Activated CD4-positive, alpha-beta memory T cell treated with anti-CD3 and anti-CD28 coated beads for 36 hours (primary cell): ENCODE data around the gene TCF4. TPM values are rescaled to one million over a fixed set of nuclear protein-coding genes. Genes with fewer than 3 reads are reported as not detected.

Experiments
- CTCF ChIA-PET: fragments of 350-600 bp; sonication (Branson Sonifier 250); formaldehyde crosslinking; loops from one replicate; lab custom pipeline; 2021; ENCODE audit warnings: antibody characterized with exemption, inconsistent platforms; lab: Charles Lee
- POLR2A ChIA-PET: fragments of 350-600 bp; sonication (Branson Sonifier 250); formaldehyde crosslinking; loops from one replicate; lab custom pipeline; 2021; ENCODE audit warnings: antibody characterized with exemption; lab: Charles Lee
- DNase-seq: peaks from one replicate; pipeline ENCODE4 v3.0.0-alpha.2; 2020
- H3K27ac Mint-ChIP-seq: one replicate; pipeline ENCODE4 v1.8.0; 2021; ENCODE audit warnings: mixed read lengths
- H3K27me3 Mint-ChIP-seq: one replicate; pipeline ENCODE4 v1.8.0; 2021; ENCODE audit warnings: mixed read lengths
- H3K36me3 Mint-ChIP-seq: one replicate; pipeline ENCODE4 v1.8.0; 2021; ENCODE audit warnings: mixed read lengths
- H3K4me1 Mint-ChIP-seq: one replicate; pipeline ENCODE4 v1.8.0; 2021; ENCODE audit warnings: low read depth, mixed read lengths
- H3K4me3 Mint-ChIP-seq: one replicate; pipeline ENCODE4 v1.8.0; 2021; ENCODE audit warnings: mild to moderate bottlenecking, mixed read lengths
- H3K9me3 Mint-ChIP-seq: one replicate; pipeline ENCODE4 v1.8.0; 2021; ENCODE audit warnings: mixed read lengths
- intact Hi-C: fragments of 100-400 bp; cut with micrococcal nuclease; formaldehyde crosslinking; loops from one replicate; pipeline ENCODE4 v1.15.1; 2023
- total RNA-seq, 2 experiments: library from RNA; stranded (reverse); gene quantifications; one replicate each; pipeline ENCODE4 v1.2.3, GENCODE V29; 2021

TCF4 gene
- total RNA-seq, 2 experiments from 2014 or later: not detected

DNA sequence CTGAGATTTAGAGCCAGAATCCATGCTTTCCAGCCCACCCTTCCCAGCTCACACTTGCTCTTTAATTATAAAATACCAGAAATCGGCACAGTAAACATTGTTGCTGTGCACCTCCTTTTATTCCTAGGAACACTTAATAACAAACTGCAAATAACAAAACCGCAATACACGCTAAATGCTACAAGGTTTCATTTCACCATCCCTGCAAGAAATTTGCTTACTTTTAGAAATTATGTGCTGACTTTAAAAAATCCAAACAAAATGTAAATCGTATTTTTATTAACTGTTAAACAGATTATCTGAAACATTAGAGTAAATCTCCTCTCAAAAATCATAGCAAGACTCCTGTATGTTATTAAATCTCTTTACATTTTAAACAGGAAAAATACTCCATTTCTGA lies 79.3 kb downstream of the TCF4 start:
- no peaks in the 10 kb centered on the region for H3K9me3 Mint-ChIP-seq
- no peak overlapping the region for H3K4me3 Mint-ChIP-seq
- intact Hi-C loops: no loop called here
- no peaks in the 10 kb centered on the region for H3K27me3 Mint-ChIP-seq
- DNase-seq: no peak
- H3K27ac Mint-ChIP-seq: no peak overlapping the region
- H3K36me3 Mint-ChIP-seq: no peaks in the 10 kb centered on the region
- POLR2A ChIA-PET: no interaction called here
- H3K4me1 Mint-ChIP-seq: no peaks in the 10 kb centered on the region
- CTCF ChIA-PET: no interaction called here

DNA sequence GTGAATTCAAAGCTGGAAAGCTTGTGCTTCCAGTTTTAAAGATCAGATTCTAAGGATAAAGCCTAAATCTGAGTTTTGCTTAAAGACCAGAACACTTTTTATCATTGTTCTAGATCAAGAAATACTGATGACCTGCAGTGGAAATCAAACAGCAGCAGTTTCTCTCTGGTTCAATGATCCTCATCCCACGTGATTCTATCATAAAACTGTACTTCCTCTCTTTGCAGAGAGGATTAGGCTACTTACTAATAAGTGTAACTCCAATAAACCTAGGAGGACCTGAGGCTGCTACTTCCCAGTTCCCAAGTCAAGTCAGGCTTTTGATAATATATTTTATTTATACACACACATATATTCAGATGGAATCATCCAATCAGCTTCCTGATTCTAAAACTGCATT lies 81.9 kb downstream of the TCF4 start:
- Mint-ChIP-seq H3K36me3 (no peaks in the 10 kb centered on the region), H3K27me3 (no peaks in the 10 kb centered on the region), H3K9me3 (no peaks in the 10 kb centered on the region), H3K4me3 (no peak overlapping the region), H3K27ac (no peak overlapping the region), H3K4me1 (no peaks in the 10 kb centered on the region)
- CTCF ChIA-PET: no interaction called here
- intact Hi-C loops: no loop called here
- POLR2A ChIA-PET: no interaction called here
- no peak for DNase-seq

DNA sequence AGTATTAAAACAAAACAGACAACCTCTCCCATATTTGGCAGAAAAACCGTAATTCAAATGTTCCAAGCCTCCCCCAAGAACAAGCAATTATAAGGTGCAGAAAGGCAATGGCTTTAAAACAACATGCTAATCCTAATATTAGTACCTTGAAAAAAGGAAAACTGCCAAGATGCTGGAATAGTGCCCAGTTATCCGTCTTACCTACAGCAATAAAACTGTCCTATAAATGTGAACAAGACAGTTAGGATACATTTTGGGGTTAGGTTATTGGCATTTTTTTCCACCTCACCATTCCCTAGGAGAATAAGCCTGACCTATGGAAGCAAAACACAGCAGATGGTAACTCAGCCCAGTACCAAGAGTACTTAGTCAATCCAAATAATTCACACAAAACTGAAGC lies 83.2 kb downstream of the TCF4 start:
- POLR2A ChIA-PET: no interaction called here
- Mint-ChIP-seq H3K27ac (no peak overlapping the region), H3K4me3 (no peak overlapping the region), H3K27me3 (peaks cover 2% of the 10 kb centered on the region), H3K9me3 (no peaks in the 10 kb centered on the region), H3K36me3 (no peaks in the 10 kb centered on the region), H3K4me1 (no peaks in the 10 kb centered on the region)
- CTCF ChIA-PET: no interaction called here
- no peak for DNase-seq
- intact Hi-C loops: no loop called here

DNA sequence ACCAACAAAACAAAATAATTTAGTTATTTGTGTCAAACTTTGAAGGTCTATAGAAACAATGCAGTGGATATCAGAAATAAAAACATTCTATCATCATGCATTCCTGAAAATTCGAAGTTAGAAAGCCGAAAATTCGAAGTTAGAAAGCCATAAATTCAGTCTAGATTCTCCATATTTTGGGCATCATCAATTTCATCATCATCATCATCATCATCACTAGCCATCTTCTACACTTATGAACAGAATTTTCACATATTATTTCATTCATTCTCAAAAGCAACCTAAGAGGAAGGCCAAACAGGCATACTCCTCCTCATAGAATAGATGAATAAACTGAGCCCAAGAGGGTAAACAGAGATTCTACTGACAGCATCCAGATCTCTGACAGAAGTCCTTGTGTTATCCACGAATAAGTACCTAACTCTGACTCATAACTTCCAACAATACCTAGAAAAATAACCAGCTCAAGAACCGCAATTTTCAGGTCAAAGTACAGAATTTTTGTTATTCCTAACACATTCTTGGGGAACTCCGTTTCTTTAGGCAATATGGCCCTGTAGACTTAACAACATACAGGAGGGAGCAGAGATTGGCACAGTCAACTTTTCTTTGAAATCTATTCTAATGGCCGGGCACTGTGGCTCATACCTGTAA lies 84.7 kb downstream of the TCF4 start:
- ChIA-PET POLR2A (no interaction called here), CTCF (no interaction called here)
- H3K4me3 Mint-ChIP-seq: no peak overlapping the region
- no peaks in the 10 kb centered on the region for H3K4me1 Mint-ChIP-seq
- DNase-seq: no peak
- H3K27ac Mint-ChIP-seq: no peak overlapping the region
- peaks cover 4% of the 10 kb centered on the region for H3K27me3 Mint-ChIP-seq
- intact Hi-C loops: no loop called here
- H3K9me3 Mint-ChIP-seq: no peaks in the 10 kb centered on the region
- no peaks in the 10 kb centered on the region for H3K36me3 Mint-ChIP-seq

- intact Hi-C loops: no loop called here
- ChIA-PET POLR2A (no interaction called here), CTCF (no interaction called here)
- H3K4me3 Mint-ChIP-seq: no peak overlapping the region
- no peak for DNase-seq
- H3K27me3 Mint-ChIP-seq: peaks cover 6% of the 10 kb centered on the region
- H3K27ac Mint-ChIP-seq: no peak overlapping the region
- no peaks in the 10 kb centered on the region for H3K9me3 Mint-ChIP-seq
- H3K36me3 Mint-ChIP-seq: no peaks in the 10 kb centered on the region
- H3K4me1 Mint-ChIP-seq: no peaks in the 10 kb centered on the region
Observed at GRCh38 chr18:55501982-55502710, 85.8 kb downstream of the TCF4 start.

- no peaks in the 10 kb centered on the region for H3K36me3 Mint-ChIP-seq
- intact Hi-C loops: no loop called here
- DNase-seq: no peak
- H3K9me3 Mint-ChIP-seq: no peaks in the 10 kb centered on the region
- ChIA-PET POLR2A (no interaction called here), CTCF (no interaction called here)
- no peak overlapping the region for H3K27ac Mint-ChIP-seq
- H3K27me3 Mint-ChIP-seq: peaks cover 6% of the 10 kb centered on the region
- H3K4me3 Mint-ChIP-seq: no peak overlapping the region
- no peaks in the 10 kb centered on the region for H3K4me1 Mint-ChIP-seq
Observed at GRCh38 chr18:55501579-55501978, 86.4 kb downstream of the TCF4 start.

DNA sequence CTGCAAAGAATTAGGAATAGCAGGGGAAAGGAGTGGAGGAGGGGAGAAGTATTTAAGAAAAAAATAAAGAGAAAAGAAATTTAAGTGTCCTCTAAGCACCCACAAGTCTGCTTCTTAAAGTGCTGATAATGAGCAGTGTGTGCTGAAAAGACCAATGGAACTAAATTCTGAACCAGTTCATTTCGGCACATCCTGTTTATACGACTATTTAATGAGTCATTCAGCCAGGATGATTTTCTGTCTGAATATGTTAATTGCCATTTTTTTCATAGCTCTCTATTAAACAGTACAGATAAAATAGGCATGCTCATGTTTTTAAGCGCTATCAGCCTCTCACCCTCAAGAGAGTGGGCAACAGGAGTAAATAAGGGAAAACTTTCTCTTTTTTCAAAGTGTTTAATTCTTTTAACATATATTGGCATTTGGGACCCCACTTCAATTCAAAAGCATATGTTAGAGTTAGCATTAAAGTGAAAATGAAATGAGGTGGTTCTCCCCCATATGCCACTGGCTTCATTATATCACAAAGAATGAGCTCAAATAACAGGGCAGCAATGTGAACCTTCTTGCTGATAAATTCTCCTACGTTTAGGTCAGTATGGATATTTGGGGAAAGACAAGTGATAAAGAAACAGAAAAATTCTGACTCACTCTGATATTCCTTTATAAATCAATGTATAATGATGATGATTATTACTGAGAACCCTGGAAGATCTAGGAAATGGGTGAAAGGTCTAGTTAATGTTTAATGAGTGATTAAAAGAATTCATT lies 87.5 kb downstream of the TCF4 start:
- Mint-ChIP-seq H3K27me3 (peaks cover 6% of the 10 kb centered on the region), H3K9me3 (no peaks in the 10 kb centered on the region), H3K4me1 (no peaks in the 10 kb centered on the region), H3K27ac (no peak overlapping the region), H3K36me3 (no peaks in the 10 kb centered on the region), H3K4me3 (no peak overlapping the region)
- intact Hi-C loops: no loop called here
- POLR2A ChIA-PET: no interaction called here
- no peak for DNase-seq
- CTCF ChIA-PET: no interaction called here

DNA sequence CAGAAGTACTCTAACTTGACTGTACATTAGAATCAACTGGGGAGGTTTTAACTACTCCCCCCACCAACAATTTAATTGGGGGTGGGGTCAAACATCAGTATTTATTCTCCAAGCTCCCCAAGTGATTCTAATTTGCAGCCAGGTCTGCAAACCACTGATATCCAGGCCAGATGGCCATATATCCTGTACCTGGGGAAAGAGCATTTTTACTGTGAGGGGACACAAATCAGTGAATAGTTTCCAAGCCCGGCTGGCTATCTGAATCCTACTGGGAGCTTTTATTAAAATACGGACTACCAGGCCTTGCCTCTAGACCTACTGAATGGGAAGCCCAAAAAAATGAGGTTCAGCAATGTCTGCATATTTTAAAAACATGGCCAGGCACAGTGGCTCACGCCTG lies 88.5 kb downstream of the TCF4 start:
- no peak overlapping the region for H3K27ac Mint-ChIP-seq
- ChIA-PET CTCF (no interaction called here), POLR2A (no interaction called here)
- intact Hi-C loops: no loop called here
- H3K4me1 Mint-ChIP-seq: no peaks in the 10 kb centered on the region
- no peak for DNase-seq
- H3K36me3 Mint-ChIP-seq: no peaks in the 10 kb centered on the region
- H3K4me3 Mint-ChIP-seq: no peak overlapping the region
- H3K9me3 Mint-ChIP-seq: no peaks in the 10 kb centered on the region
- peaks cover 8% of the 10 kb centered on the region for H3K27me3 Mint-ChIP-seq

GRCh38 chr18:55497825-55498403 lies 90.1 kb downstream of the TCF4 start:
- no peaks in the 10 kb centered on the region for H3K9me3 Mint-ChIP-seq
- no peaks in the 10 kb centered on the region for H3K4me1 Mint-ChIP-seq
- H3K4me3 Mint-ChIP-seq: no peak overlapping the region
- peaks cover 10% of the 10 kb centered on the region for H3K27me3 Mint-ChIP-seq
- ChIA-PET CTCF (no interaction called here), POLR2A (no interaction called here)
- no peak for DNase-seq
- no peak overlapping the region for H3K27ac Mint-ChIP-seq
- intact Hi-C loops: no loop called here
- H3K36me3 Mint-ChIP-seq: no peaks in the 10 kb centered on the region

DNA sequence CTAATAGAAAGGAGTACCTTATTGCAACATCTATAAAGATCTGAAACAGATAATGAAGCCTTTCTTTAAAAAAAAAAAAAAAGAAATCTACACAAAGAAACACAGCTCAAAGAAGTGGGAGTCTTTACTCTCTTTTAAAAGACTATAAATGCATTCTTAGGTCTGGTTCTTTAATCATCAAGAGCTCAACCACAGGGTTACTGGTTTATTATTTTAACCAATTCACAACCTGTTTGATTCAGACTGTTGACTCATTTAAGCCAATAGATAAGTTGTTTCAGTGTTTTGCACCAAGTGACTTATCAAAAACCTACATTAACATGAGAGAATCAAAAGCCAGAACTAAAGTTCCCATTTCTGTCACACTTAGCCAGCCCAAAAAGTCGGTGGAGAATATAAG lies 93.1 kb downstream of the TCF4 start:
- H3K27ac Mint-ChIP-seq: no peak overlapping the region
- POLR2A ChIA-PET: no interaction called here
- no peak for DNase-seq
- no peaks in the 10 kb centered on the region for H3K36me3 Mint-ChIP-seq
- H3K4me3 Mint-ChIP-seq: no peak overlapping the region
- H3K4me1 Mint-ChIP-seq: peaks cover under 1% of the 10 kb centered on the region
- H3K27me3 Mint-ChIP-seq: peaks cover 23% of the 10 kb centered on the region
- CTCF ChIA-PET: no interaction called here
- intact Hi-C loops: loop anchor here (2.0 kb wide), 1 partner anchor 14 kb away; no protein-coding TSS in a partner anchor
- no peaks in the 10 kb centered on the region for H3K9me3 Mint-ChIP-seq

GRCh38 chr18:55494441-55494840 lies 93.6 kb downstream of the TCF4 start:
- intact Hi-C loops: loop anchor here (2.0 kb wide), 1 partner anchor 14 kb away; no protein-coding TSS in a partner anchor
- no peak for DNase-seq
- Mint-ChIP-seq H3K9me3 (no peaks in the 10 kb centered on the region), H3K36me3 (no peaks in the 10 kb centered on the region), H3K4me1 (peaks cover 5% of the 10 kb centered on the region), H3K27me3 (peaks cover 26% of the 10 kb centered on the region), H3K4me3 (no peak overlapping the region), H3K27ac (no peak overlapping the region)
- ChIA-PET POLR2A (no interaction called here), CTCF (no interaction called here)

- ChIA-PET POLR2A (no interaction called here), CTCF (no interaction called here)
Observed at GRCh38 chr18:55491616-55492015, 96.4 kb downstream of the TCF4 start.

More at GRCh38 chr18:55491616-55492015, 96.4 kb downstream of the TCF4 start:
- Mint-ChIP-seq H3K27me3 (peaks cover 28% of the 10 kb centered on the region), H3K9me3 (no peaks in the 10 kb centered on the region), H3K27ac (no peak overlapping the region), H3K4me1 (peaks cover 13% of the 10 kb centered on the region), H3K36me3 (no peaks in the 10 kb centered on the region), H3K4me3 (no peak overlapping the region)
- intact Hi-C loops: no loop called here
- DNase-seq: no peak
